WTC11 (cell line): ENCODE data around the gene LMF1. TPM values are rescaled to one million over a fixed set of nuclear protein-coding genes. Genes with fewer than 3 reads are reported as not detected.

Source experiments
- ATAC-seq: fragments of 200-7000 bp; cut with Tn5 transposase; 2 replicates; pipeline ENCODE4 v1.10.0; 2021; ENCODE audit warnings: mild to moderate bottlenecking, moderate library complexity
- CTCF ChIA-PET: fragments of 300-600 bp; sonication (Branson Sonifier 250); formaldehyde crosslinking; loops from one replicate; lab custom pipeline; 2021; ENCODE audit warnings: antibody characterized with exemption; lab: Charles Lee
- POLR2A ChIA-PET: fragments of 350-600 bp; sonication (Branson Sonifier 250); formaldehyde crosslinking; loops from one replicate; lab custom pipeline; 2021; ENCODE audit warnings: antibody characterized with exemption; lab: Charles Lee
- DNase-seq: peaks from one replicate; pipeline ENCODE4 v3.0.0; 2021; ENCODE audit warnings: low spot score
- H3K27ac Mint-ChIP-seq: 2 replicates; pipeline ENCODE4 v1.8.0; 2021; ENCODE audit warnings: mixed read lengths
- H3K27me3 Mint-ChIP-seq: 2 replicates; pipeline ENCODE4 v1.8.0; 2021; ENCODE audit warnings: low read depth, mild to moderate bottlenecking, moderate library complexity, mixed read lengths
- H3K36me3 Mint-ChIP-seq: 2 replicates; pipeline ENCODE4 v1.8.0; 2021; ENCODE audit warnings: mixed read lengths
- H3K4me1 Mint-ChIP-seq: 2 replicates; pipeline ENCODE4 v1.8.0; 2022; ENCODE audit warnings: mixed read lengths
- H3K4me3 Mint-ChIP-seq: 2 replicates; pipeline ENCODE4 v1.8.0; 2021; ENCODE audit warnings: mild to moderate bottlenecking, moderate library complexity, mixed read lengths
- H3K9me3 Mint-ChIP-seq: 2 replicates; pipeline ENCODE4 v1.8.0; 2021; ENCODE audit warnings: mixed read lengths
- ATF6 ChIP-seq: sonication (generic); formaldehyde crosslinking; IDR thresholded peaks from 2 replicates; pipeline ENCODE4 v1.8.1; 2023; ENCODE audit warnings: mild to moderate bottlenecking, missing genetic modification reagents
- CREM ChIP-seq: sonication (generic); formaldehyde crosslinking; IDR thresholded peaks from 2 replicates; pipeline ENCODE4 v1.8.1; 2022; ENCODE audit warnings: mild to moderate bottlenecking, missing genetic modification reagents, moderate library complexity
- FOXP1 ChIP-seq: sonication (generic); formaldehyde crosslinking; IDR thresholded peaks from 2 replicates; pipeline ENCODE4 v1.8.0; 2022; ENCODE audit warnings: missing genetic modification reagents, mild to moderate bottlenecking, moderate library complexity, borderline replicate concordance
- IRF2 ChIP-seq: sonication (generic); formaldehyde crosslinking; IDR thresholded peaks from 2 replicates; pipeline ENCODE4 v1.8.0; 2022; ENCODE audit warnings: low read depth, missing genetic modification reagents, borderline replicate concordance
- JUN ChIP-seq: sonication (generic); formaldehyde crosslinking; IDR thresholded peaks from 2 replicates; pipeline ENCODE4 v1.8.0; 2023; ENCODE audit warnings: mild to moderate bottlenecking, missing genetic modification reagents
- KAT7 ChIP-seq: sonication (generic); formaldehyde crosslinking; IDR thresholded peaks from 2 replicates; pipeline ENCODE4 v1.8.1; 2023; ENCODE audit warnings: missing genetic modification reagents, mild to moderate bottlenecking, borderline replicate concordance
- NR2C2 ChIP-seq: sonication (generic); formaldehyde crosslinking; IDR thresholded peaks from 2 replicates; pipeline ENCODE4 v1.8.0; 2022; ENCODE audit warnings: mild to moderate bottlenecking, missing genetic modification reagents
- PREB ChIP-seq: sonication (generic); formaldehyde crosslinking; IDR thresholded peaks from 2 replicates; pipeline ENCODE4 v1.8.1; 2022; ENCODE audit warnings: mild to moderate bottlenecking, missing genetic modification reagents, moderate library complexity, borderline replicate concordance
- PRRX2 ChIP-seq: fragments of 250-450 bp; sonication (Bioruptor Pico); IDR thresholded peaks from 2 replicates; pipeline ENCODE4 v1.8.0; 2021; ENCODE audit warnings: mild to moderate bottlenecking
- SMAD3 ChIP-seq: sonication (generic); formaldehyde crosslinking; IDR thresholded peaks from 2 replicates; pipeline ENCODE4 v1.8.0; 2022; ENCODE audit warnings: missing genetic modification reagents, mild to moderate bottlenecking, borderline replicate concordance
- STAT6 ChIP-seq: sonication (generic); formaldehyde crosslinking; conservative IDR thresholded peaks from 2 replicates; pipeline ENCODE4 v1.8.1; 2023; ENCODE audit warnings: mild to moderate bottlenecking, low read depth, missing genetic modification reagents, moderate library complexity
- ZNF121 ChIP-seq: sonication (generic); formaldehyde crosslinking; IDR thresholded peaks from 2 replicates; pipeline ENCODE4 v1.8.0; 2023; ENCODE audit warnings: missing genetic modification reagents
- ZNF138 ChIP-seq: sonication (generic); formaldehyde crosslinking; conservative IDR thresholded peaks from 2 replicates; pipeline ENCODE4 v1.8.1; 2022; ENCODE audit warnings: mild to moderate bottlenecking, moderate library complexity, missing genetic modification reagents
- ZNF219 ChIP-seq: sonication (generic); formaldehyde crosslinking; IDR thresholded peaks from 2 replicates; pipeline ENCODE4 v1.8.0; 2023; ENCODE audit warnings: missing genetic modification reagents, mild to moderate bottlenecking, borderline replicate concordance
- ZNF317 ChIP-seq: sonication (generic); formaldehyde crosslinking; IDR thresholded peaks from 2 replicates; pipeline ENCODE4 v1.8.1; 2023; ENCODE audit warnings: low read depth, mild to moderate bottlenecking, moderate library complexity, missing genetic modification reagents, borderline replicate concordance
- ZNF423 ChIP-seq: fragments of 250-450 bp; sonication (Bioruptor Pico); IDR thresholded peaks from 2 replicates; pipeline ENCODE4 v2.1.2; 2022; ENCODE audit warnings: mild to moderate bottlenecking, moderate library complexity
- ZSCAN18 ChIP-seq: fragments of 250-450 bp; sonication (Bioruptor Pico); IDR thresholded peaks from 2 replicates; pipeline ENCODE4 v2.1.2; 2022; ENCODE audit warnings: mild to moderate bottlenecking, moderate library complexity
- total RNA-seq: library from RNA; stranded (reverse); gene quantifications from 3 replicates; pipeline ENCODE4 v1.2.3, GENCODE V29; 2021

Gene LMF1
- total RNA-seq, 1 experiment from 2014 or later: 10.5 TPM

GRCh38 chr16:914440-914839 is 56.3 kb downstream of the LMF1 start (continued):
- TF ChIP-seq ZNF121: no peak
- TF ChIP-seq ZNF219: no peak
- TF ChIP-seq KAT7: no peak
- TF ChIP-seq STAT6 (CRISPR knock-in tag): no peak

- no peaks in the 10 kb centered on the region for H3K4me1 Mint-ChIP-seq
- no peaks in the 10 kb centered on the region for H3K27me3 Mint-ChIP-seq
- peaks cover 4% of the 10 kb centered on the region; the same call in 1 of the 2 replicates for H3K36me3 Mint-ChIP-seq
- DNase-seq: no peak
- H3K9me3 Mint-ChIP-seq: no peaks in the 10 kb centered on the region
- TF ChIP-seq JUN (CRISPR knock-in tag) (no peak), ZSCAN18 (no peak), CREM (CRISPR knock-in tag) (no peak), SMAD3 (no peak)
- no peak overlapping the region for H3K4me3 Mint-ChIP-seq
- CTCF ChIA-PET: no interaction called here
- no peak for ATAC-seq
- POLR2A ChIA-PET: no interaction called here
- no peak overlapping the region for H3K27ac Mint-ChIP-seq
These were observed 56.9 kb downstream of the LMF1 start for GRCh38 chr16:913817-914439.

- peaks cover 4% of the 10 kb centered on the region; the same call in 1 of the 2 replicates for H3K36me3 Mint-ChIP-seq
- CTCF ChIA-PET: interaction anchor here (1.0 kb wide), 1 partner anchor 190 kb away, joined by 3 read pairs; no protein-coding TSS in a partner anchor
- POLR2A ChIA-PET: no interaction called here
These were observed 57.8 kb downstream of the LMF1 start for GRCh38 chr16:912684-913613.

GRCh38 chr16:912322-912683 is 58.5 kb downstream of the LMF1 start:
- ChIA-PET POLR2A (no interaction called here), CTCF (interaction anchor here (1.0 kb wide), 1 partner anchor 191 kb away, joined by 3 read pairs; no protein-coding TSS in a partner anchor)
- no peak for DNase-seq
- TF ChIP-seq JUN (CRISPR knock-in tag) (no peak), ZNF138 (CRISPR knock-in tag) (no peak), FOXP1 (no peak), IRF2 (no peak), PRRX2 (CRISPR knock-in tag) (no peak), PREB (CRISPR knock-in tag) (no peak), ATF6 (CRISPR knock-in tag) (no peak), ZNF317 (CRISPR knock-in tag) (no peak), NR2C2 (no peak)
- no peaks in the 10 kb centered on the region for H3K4me1 Mint-ChIP-seq
- peaks cover 4% of the 10 kb centered on the region; the same call in 1 of the 2 replicates for H3K36me3 Mint-ChIP-seq
- no peak for ATAC-seq
- H3K27ac Mint-ChIP-seq: peak overlapping the region; percentile 57; the same call in 1 of the 2 replicates
- no peak overlapping the region for H3K4me3 Mint-ChIP-seq
- H3K9me3 Mint-ChIP-seq: no peaks in the 10 kb centered on the region
- H3K27me3 Mint-ChIP-seq: no peaks in the 10 kb centered on the region

More at GRCh38 chr16:912684-913613, 57.8 kb downstream of the LMF1 start:
- Mint-ChIP-seq H3K27me3 (no peaks in the 10 kb centered on the region), H3K9me3 (no peaks in the 10 kb centered on the region), H3K27ac (no peak overlapping the region), H3K4me1 (no peaks in the 10 kb centered on the region), H3K4me3 (no peak overlapping the region)
- DNase-seq (no peak), ATAC-seq (no peak)
- no peak for TF ChIP-seq ZNF423 (CRISPR knock-in tag)
